HEK293 (cell line): ENCODE data around the gene PLEKHH3.

Experiments used
- CTCF ChIA-PET: fragments of 350-600 bp; formaldehyde crosslinking; extraction: SDS; loops from one replicate; lab custom pipeline; 2021; ENCODE audit warnings: antibody characterized with exemption; lab: Yijun Ruan, JAX
- POLR2A ChIA-PET: fragments of 300-600 bp; formaldehyde crosslinking; extraction: SDS; loops from one replicate; lab custom pipeline; 2020; ENCODE audit warnings: antibody characterized with exemption, inconsistent platforms; lab: Yijun Ruan, JAX
- H3K27ac ChIP-seq: fragments of 200-500 bp; sonication (Bioruptor generic); 2 replicates; pipeline ENCODE4 v1.5.1; 2014; ENCODE audit warnings: low read depth, low read length, control low read depth, inconsistent platforms; ENCODE audit errors: extremely low read depth
- H3K36me3 ChIP-seq, 2 experiments: fragments of 200-500 bp in 1 of 2; sonication (Bioruptor generic) in 1 of 2; 1 replicate in 1 of 2; 2 replicates in 1 of 2; pipeline ENCODE4 v1.5.1; 2014 to 2017; ENCODE audit warnings: inconsistent platforms in 2 of 2, low read length in 2 of 2; ENCODE audit not compliant: control insufficient read depth in 2 of 2, insufficient read depth in 1 of 2
- H3K4me1 ChIP-seq: fragments of 200-500 bp; sonication (Bioruptor generic); 2 replicates; pipeline ENCODE4 v1.5.1; 2014; ENCODE audit warnings: mild to moderate bottlenecking, low read length, inconsistent platforms; ENCODE audit not compliant: control insufficient read depth, insufficient read depth
- H3K4me3 ChIP-seq: 2 replicates; pipeline ENCODE4 v1.5.1; 2011; ENCODE audit warnings: low read depth, mild to moderate bottlenecking, control low read depth, low read length, moderate library complexity
- H3K9me3 ChIP-seq: fragments of 200-500 bp; sonication (Bioruptor generic); 2 replicates; pipeline ENCODE4 v1.5.1; 2014; ENCODE audit warnings: low read depth, low read length, inconsistent platforms; ENCODE audit not compliant: control insufficient read depth, insufficient read depth
- BCL11A ChIP-seq: fragments of 450-650 bp; formaldehyde crosslinking; IDR thresholded peaks from 2 replicates; pipeline ENCODE4 v1.5.1; 2016; ENCODE audit warnings: low read depth, missing biosample characterization, missing genetic modification characterization
- GLIS1 ChIP-seq: fragments of 450-650 bp; formaldehyde crosslinking; IDR thresholded peaks from 2 replicates; pipeline ENCODE4 v1.5.1; 2016; ENCODE audit warnings: missing biosample characterization, missing genetic modification characterization
- MEIS1 ChIP-seq: sonication (generic); formaldehyde crosslinking; IDR thresholded peaks from 2 replicates; pipeline ENCODE4 v1.8.1; 2022; ENCODE audit warnings: missing genetic modification reagents, mild to moderate bottlenecking, borderline replicate concordance
- PRDM4 ChIP-seq: fragments of 450-650 bp; formaldehyde crosslinking; IDR thresholded peaks from 2 replicates; pipeline ENCODE4 v1.5.1; 2017; ENCODE audit warnings: missing biosample characterization, missing genetic modification characterization
- TCF7L2 ChIP-seq: IDR thresholded peaks from 2 replicates; pipeline ENCODE4 v1.6.1; 2011; ENCODE audit warnings: low read depth, mild to moderate bottlenecking, inconsistent platforms, low read length, moderate library complexity, borderline replicate concordance
- ZBTB7A ChIP-seq: fragments of 450-650 bp; formaldehyde crosslinking; IDR thresholded peaks from 2 replicates; pipeline ENCODE4 v1.5.1; 2016; ENCODE audit warnings: low read depth, missing biosample characterization, missing genetic modification characterization
- ZBTB8A ChIP-seq: fragments of 450-650 bp; formaldehyde crosslinking; IDR thresholded peaks from 2 replicates; pipeline ENCODE4 v1.5.1; 2016; ENCODE audit warnings: missing biosample characterization, missing genetic modification characterization
- ZFHX2 ChIP-seq: fragments of 450-650 bp; formaldehyde crosslinking; conservative IDR thresholded peaks from 2 replicates; pipeline ENCODE4 v1.5.1; 2016; ENCODE audit warnings: missing biosample characterization, missing genetic modification characterization
- ZNF112 ChIP-seq: fragments of 450-650 bp; formaldehyde crosslinking; IDR thresholded peaks from 2 replicates; pipeline ENCODE4 v1.5.0; 2017; ENCODE audit warnings: missing biosample characterization, missing genetic modification characterization
- ZNF121 ChIP-seq: fragments of 450-650 bp; formaldehyde crosslinking; IDR thresholded peaks from 2 replicates; pipeline ENCODE4 v1.5.1; 2016; ENCODE audit warnings: missing biosample characterization, missing genetic modification characterization
- ZNF248 ChIP-seq: fragments of 450-650 bp; formaldehyde crosslinking; IDR thresholded peaks from 2 replicates; pipeline ENCODE4 v1.5.1; 2017; ENCODE audit warnings: missing biosample characterization, missing genetic modification characterization
- ZNF324 ChIP-seq: fragments of 450-650 bp; formaldehyde crosslinking; IDR thresholded peaks from 2 replicates; pipeline ENCODE4 v1.5.1; 2016; ENCODE audit warnings: missing biosample characterization, missing genetic modification characterization
- ZNF391 ChIP-seq: fragments of 450-650 bp; formaldehyde crosslinking; IDR thresholded peaks from 2 replicates; pipeline ENCODE4 v1.5.1; 2016; ENCODE audit warnings: low read depth, missing biosample characterization, missing genetic modification characterization, borderline replicate concordance
- ZNF404 ChIP-seq: fragments of 450-650 bp; formaldehyde crosslinking; IDR thresholded peaks from 2 replicates; pipeline ENCODE4 v1.5.1; 2017; ENCODE audit warnings: missing biosample characterization, missing genetic modification characterization
- ZNF521 ChIP-seq: fragments of 450-650 bp; formaldehyde crosslinking; IDR thresholded peaks from 2 replicates; pipeline ENCODE4 v1.5.1; 2017; ENCODE audit warnings: missing biosample characterization, mild to moderate bottlenecking, missing genetic modification characterization
- ZNF560 ChIP-seq: fragments of 450-650 bp; formaldehyde crosslinking; IDR thresholded peaks from 2 replicates; pipeline ENCODE4 v1.5.1; 2017; ENCODE audit warnings: missing biosample characterization, missing genetic modification characterization, borderline replicate concordance
- ZNF670 ChIP-seq: fragments of 450-650 bp; formaldehyde crosslinking; IDR thresholded peaks from 2 replicates; pipeline ENCODE4 v1.5.1; 2016; ENCODE audit warnings: missing biosample characterization, missing genetic modification characterization, low read depth
- ZNF792 ChIP-seq: fragments of 450-650 bp; formaldehyde crosslinking; IDR thresholded peaks from 2 replicates; pipeline ENCODE4 v1.5.1; 2016; ENCODE audit warnings: missing biosample characterization, missing genetic modification characterization
- ZSCAN4 ChIP-seq: fragments of 450-650 bp; formaldehyde crosslinking; IDR thresholded peaks from 2 replicates; pipeline ENCODE4 v1.5.1; 2017; ENCODE audit warnings: missing biosample characterization, missing genetic modification characterization
- ZSCAN5A ChIP-seq: fragments of 450-650 bp; formaldehyde crosslinking; IDR thresholded peaks from 2 replicates; pipeline ENCODE4 v1.5.1; 2016; ENCODE audit warnings: missing biosample characterization, missing genetic modification characterization
- TF ChIP-seq, protein P1 (sequence below): fragments of 450-650 bp; formaldehyde crosslinking; IDR thresholded peaks from 2 replicates; pipeline ENCODE4 v1.5.1; 2016; ENCODE audit warnings: missing biosample characterization, missing genetic modification characterization
- TF ChIP-seq, protein P2 (sequence below): fragments of 450-650 bp; formaldehyde crosslinking; IDR thresholded peaks from 2 replicates; pipeline ENCODE4 v1.5.1; 2016; ENCODE audit warnings: missing biosample characterization, missing genetic modification characterization, low read depth
- TF ChIP-seq, protein P3 (sequence below): fragments of 450-650 bp; formaldehyde crosslinking; IDR thresholded peaks from 2 replicates; pipeline ENCODE4 v1.5.1; 2017; ENCODE audit warnings: missing biosample characterization, missing genetic modification characterization

Gene PLEKHH3

DNA sequence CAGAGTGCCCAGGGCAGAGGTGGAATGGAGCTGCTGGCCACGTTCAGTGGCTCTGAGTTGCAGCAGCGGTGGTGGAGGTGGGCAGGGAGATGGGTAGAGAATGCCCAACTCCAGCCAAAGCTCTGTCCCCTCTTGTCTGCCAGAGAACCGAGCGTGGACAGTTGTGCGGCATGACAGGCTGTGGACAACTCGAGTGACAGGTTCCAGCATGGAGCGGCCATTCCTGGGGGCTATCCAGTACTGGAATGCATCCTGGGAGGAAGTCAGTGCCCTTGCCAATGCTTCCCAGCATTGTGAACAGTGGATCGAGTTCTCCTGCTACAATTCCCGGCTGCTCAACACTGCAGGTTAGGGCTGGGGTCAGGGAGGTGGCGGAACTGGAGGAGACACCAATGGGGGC, 13.8 kb upstream of the PLEKHH3 start (continued):
- TF ChIP-seq ZSCAN5A, result no peak
- TF ChIP-seq BCL11A (tag by site-specific recombination), result no peak

GRCh38 chr17:42687707-42688320, 11.0 kb upstream of the PLEKHH3 start:
- H3K4me3 ChIP-seq, result no peak overlapping the region
- H3K4me1 ChIP-seq, result peaks cover 4% of the 10 kb centered on the region; the same call in 1 of the 2 replicates
- ChIA-PET CTCF (interaction anchor here (0.6 to 0.7 kb wide), 2 partner anchors 12 to 35 kb away, joined by 5 to 6 read pairs; no protein-coding TSS in a partner anchor), POLR2A (no interaction called here)
- H3K36me3 ChIP-seq, result peaks cover 4 to 52% of the 10 kb centered on the region in 2 experiments; a peak in 1 of 3 replicates
- H3K9me3 ChIP-seq, result no peaks in the 10 kb centered on the region
- H3K27ac ChIP-seq, result no peak overlapping the region
- TF ChIP-seq ZBTB7A, result no peak
- TF ChIP-seq PRDM4 (tag by site-specific recombination), result no peak
- no peak for TF ChIP-seq ZNF391 (tag by site-specific recombination)
- TF ChIP-seq ZNF324 (tag by site-specific recombination), result no peak
- no peak for TF ChIP-seq GLIS1 (tag by site-specific recombination)
- TF ChIP-seq, protein P1, sequence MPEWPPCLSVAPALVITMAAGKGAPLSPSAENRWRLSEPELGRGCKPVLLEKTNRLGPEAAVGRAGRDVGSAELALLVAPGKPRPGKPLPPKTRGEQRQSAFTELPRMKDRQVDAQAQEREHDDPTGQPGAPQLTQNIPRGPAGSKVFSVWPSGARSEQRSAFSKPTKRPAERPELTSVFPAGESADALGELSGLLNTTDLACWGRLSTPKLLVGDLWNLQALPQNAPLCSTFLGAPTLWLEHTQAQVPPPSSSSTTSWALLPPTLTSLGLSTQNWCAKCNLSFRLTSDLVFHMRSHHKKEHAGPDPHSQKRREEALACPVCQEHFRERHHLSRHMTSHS (tag by site-specific recombination), result no peak
- TF ChIP-seq MEIS1 (CRISPR knock-in tag), result no peak
- TF ChIP-seq ZNF121 (tag by site-specific recombination), result no peak
- no peak for TF ChIP-seq ZNF404 (tag by site-specific recombination)

DNA sequence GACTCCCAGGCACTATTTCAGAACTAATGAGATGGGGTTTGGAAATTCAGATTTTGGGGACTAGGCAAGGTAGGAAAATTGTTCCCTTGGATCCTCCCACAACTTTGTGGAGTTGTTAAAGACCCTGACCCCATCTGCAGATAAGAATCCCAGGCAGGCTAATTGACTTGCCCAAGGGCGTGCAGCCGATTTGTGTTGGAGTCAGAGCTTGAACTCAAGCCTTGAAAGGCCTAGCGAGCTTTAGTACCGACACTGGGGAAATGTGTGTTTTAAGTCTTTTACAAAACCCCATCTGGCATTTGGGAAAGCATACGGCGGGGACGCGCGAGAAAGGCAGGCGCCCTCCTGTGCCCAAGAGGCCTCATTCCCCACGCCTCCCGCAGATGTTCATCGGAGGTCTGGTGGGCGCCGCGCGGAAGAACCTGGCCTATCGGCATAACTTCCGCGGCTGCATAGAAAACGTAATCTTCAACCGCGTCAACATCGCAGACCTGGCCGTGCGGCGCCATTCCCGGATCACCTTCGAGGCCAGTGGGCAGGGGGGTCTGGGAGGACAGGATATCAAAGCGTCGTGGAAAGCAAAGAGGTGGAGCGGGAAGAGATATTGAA, 9.8 kb upstream of the PLEKHH3 start:
- H3K9me3 ChIP-seq, result no peaks in the 10 kb centered on the region
- no peak overlapping the region for H3K4me3 ChIP-seq
- POLR2A ChIA-PET, result interaction anchor here (0.8 kb wide), 1 partner anchor 13 kb away, joined by 5 read pairs; no protein-coding TSS in a partner anchor
- CTCF ChIA-PET, result interaction anchor here (0.6 to 0.7 kb wide), 2 partner anchors 36 to 257 kb away, joined by 3 to 4 read pairs; no protein-coding TSS in a partner anchor
- H3K4me1 ChIP-seq, result peaks cover 7% of the 10 kb centered on the region
- H3K27ac ChIP-seq, result no peak overlapping the region
- peaks cover 4 to 42% of the 10 kb centered on the region in 2 experiments; a peak in 1 of 3 replicates for H3K36me3 ChIP-seq
- TF ChIP-seq ZSCAN4 (tag by site-specific recombination) (no peak), ZNF670 (tag by site-specific recombination) (no peak), ZNF112 (no peak), ZFHX2 (tag by site-specific recombination) (no peak), ZNF248 (tag by site-specific recombination) (no peak), ZNF792 (tag by site-specific recombination) (no peak), ZNF521 (no peak), ZNF560 (tag by site-specific recombination) (no peak), TCF7L2 (no peak), ZBTB7A (no peak), ZBTB8A (no peak)
- TF ChIP-seq, protein P2, sequence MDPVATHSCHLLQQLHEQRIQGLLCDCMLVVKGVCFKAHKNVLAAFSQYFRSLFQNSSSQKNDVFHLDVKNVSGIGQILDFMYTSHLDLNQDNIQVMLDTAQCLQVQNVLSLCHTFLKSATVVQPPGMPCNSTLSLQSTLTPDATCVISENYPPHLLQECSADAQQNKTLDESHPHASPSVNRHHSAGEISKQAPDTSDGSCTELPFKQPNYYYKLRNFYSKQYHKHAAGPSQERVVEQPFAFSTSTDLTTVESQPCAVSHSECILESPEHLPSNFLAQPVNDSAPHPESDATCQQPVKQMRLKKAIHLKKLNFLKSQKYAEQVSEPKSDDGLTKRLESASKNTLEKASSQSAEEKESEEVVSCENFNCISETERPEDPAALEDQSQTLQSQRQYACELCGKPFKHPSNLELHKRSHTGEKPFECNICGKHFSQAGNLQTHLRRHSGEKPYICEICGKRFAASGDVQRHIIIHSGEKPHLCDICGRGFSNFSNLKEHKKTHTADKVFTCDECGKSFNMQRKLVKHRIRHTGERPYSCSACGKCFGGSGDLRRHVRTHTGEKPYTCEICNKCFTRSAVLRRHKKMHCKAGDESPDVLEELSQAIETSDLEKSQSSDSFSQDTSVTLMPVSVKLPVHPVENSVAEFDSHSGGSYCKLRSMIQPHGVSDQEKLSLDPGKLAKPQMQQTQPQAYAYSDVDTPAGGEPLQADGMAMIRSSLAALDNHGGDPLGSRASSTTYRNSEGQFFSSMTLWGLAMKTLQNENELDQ (tag by site-specific recombination), result no peak
- TF ChIP-seq, protein P3, sequence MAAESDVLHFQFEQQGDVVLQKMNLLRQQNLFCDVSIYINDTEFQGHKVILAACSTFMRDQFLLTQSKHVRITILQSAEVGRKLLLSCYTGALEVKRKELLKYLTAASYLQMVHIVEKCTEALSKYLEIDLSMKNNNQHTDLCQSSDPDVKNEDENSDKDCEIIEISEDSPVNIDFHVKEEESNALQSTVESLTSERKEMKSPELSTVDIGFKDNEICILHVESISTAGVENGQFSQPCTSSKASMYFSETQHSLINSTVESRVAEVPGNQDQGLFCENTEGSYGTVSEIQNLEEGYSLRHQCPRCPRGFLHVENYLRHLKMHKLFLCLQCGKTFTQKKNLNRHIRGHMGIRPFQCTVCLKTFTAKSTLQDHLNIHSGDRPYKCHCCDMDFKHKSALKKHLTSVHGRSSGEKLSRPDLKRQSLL, result no peak
